GM10248 (cell line): ENCODE data around the gene SRBD1.

Experiments
- CTCF ChIA-PET: fragments of 300-600 bp; sonication (Branson Sonifier 250); formaldehyde crosslinking; extraction: SDS; loops from one replicate; lab custom pipeline; 2021; ENCODE audit warnings: antibody characterized with exemption; lab: Yijun Ruan, JAX
- POLR2A ChIA-PET: fragments of 350-650 bp; sonication (Branson Sonifier 250); formaldehyde crosslinking; extraction: SDS; loops from one replicate; lab custom pipeline; 2020; ENCODE audit warnings: antibody characterized with exemption; lab: Yijun Ruan, JAX
- DNase-seq: peaks from one replicate; pipeline ENCODE4 v3.0.0; 2012; ENCODE audit errors: extremely low spot score
- TF ChIP-seq, protein P1 (sequence below): IDR thresholded peaks from 2 replicates; pipeline ENCODE4 v1.5.1; 2012; ENCODE audit warnings: mild to moderate bottlenecking, low read depth; ENCODE audit errors: extremely low read depth, missing control alignments, control extremely low read depth

Gene SRBD1

DNA sequence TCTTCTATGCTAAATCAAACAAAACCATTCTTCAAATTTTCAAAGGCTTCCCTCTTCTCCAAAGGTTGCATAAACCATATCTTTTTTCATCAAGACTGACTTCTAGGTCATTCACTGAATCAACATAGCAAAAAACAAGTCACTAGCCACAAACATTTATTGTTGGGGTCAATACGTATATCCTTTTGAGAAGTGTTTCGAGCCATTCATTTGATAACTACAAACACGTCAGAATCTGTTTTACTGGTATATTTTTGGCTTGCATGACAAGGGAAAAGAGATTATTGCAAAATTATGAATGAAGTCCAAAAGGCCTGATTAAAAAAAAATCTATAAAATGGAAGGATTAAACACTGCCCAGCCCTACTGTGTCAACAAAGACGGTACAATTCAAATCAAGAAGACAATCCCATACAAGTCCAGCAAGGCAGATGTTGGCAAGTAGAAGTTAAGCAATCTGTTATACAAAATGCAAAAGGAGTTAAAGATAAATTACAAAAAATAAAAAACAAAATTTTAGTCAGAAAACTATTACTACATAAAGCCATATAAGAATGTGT, 222.4 kb downstream of the SRBD1 start:
- ChIA-PET CTCF (no interaction called here), POLR2A (no interaction called here)
- DNase-seq, result no peak
- TF ChIP-seq, protein P1, sequence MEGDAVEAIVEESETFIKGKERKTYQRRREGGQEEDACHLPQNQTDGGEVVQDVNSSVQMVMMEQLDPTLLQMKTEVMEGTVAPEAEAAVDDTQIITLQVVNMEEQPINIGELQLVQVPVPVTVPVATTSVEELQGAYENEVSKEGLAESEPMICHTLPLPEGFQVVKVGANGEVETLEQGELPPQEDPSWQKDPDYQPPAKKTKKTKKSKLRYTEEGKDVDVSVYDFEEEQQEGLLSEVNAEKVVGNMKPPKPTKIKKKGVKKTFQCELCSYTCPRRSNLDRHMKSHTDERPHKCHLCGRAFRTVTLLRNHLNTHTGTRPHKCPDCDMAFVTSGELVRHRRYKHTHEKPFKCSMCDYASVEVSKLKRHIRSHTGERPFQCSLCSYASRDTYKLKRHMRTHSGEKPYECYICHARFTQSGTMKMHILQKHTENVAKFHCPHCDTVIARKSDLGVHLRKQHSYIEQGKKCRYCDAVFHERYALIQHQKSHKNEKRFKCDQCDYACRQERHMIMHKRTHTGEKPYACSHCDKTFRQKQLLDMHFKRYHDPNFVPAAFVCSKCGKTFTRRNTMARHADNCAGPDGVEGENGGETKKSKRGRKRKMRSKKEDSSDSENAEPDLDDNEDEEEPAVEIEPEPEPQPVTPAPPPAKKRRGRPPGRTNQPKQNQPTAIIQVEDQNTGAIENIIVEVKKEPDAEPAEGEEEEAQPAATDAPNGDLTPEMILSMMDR, result no peak

DNA sequence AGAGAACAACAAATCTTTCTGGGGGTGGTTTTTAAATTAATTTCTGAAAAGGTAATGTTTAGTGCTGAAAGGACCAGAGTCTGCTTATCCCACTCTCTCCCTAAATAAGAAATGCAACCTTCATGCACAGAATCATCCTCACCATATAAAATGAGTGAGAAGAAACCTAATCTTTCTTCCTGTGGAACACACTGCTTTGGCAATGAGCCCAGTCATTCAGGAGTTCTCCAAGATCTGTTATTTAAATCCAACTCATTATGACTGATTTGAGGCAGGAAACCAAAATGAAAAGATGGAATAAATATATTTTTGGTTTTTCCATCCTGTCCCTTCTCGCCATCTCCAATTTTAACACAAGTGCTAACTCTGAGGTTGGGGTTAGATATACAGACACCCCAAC, 228.3 kb downstream of the SRBD1 start:
- TF ChIP-seq, protein P1, result no peak
- POLR2A ChIA-PET, result no interaction called here

DNA sequence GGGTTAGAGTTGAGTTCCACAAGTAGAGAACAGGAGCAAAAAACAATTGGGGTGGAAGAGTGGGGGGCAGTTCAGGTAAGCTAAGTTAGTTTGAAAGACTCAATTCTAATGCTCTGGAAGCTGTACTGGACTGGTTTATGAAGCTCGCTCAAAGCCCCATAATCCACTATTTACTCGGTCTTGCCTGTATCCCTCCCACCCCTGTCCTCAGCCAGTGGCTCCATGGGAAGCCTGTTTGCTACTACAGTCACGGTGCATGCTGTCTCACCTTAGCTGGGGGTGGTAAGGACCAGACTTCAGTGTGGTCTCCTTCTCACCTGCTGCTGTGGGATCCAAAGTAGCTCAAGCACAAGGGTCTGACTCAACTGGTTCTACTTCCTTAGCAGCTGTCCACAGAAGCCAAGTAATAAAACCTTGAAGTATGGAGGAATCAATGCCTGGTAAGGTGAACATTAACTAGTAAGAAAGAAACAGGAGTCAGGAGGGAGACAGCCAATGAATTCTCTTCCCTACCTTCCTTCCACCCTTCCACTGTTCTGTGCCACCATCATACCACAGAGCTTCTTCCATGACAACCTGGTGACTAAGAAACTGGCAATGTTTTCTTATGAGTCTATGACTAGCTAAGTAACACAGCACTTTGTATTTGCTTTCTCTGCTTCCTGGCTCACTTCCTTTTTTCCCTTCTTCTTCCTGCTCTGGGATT, 230.8 kb downstream of the SRBD1 start:
- POLR2A ChIA-PET, result no interaction called here
- TF ChIP-seq, protein P1, result no peak
- CTCF ChIA-PET, result no interaction called here
- no peak for DNase-seq

More for the DNA sequence above, 228.3 kb downstream of the SRBD1 start:
- no peak for DNase-seq
- CTCF ChIA-PET, result interaction anchor here (1.9 kb wide), 1 partner anchor 10 kb away, joined by 6 read pairs; no protein-coding TSS in a partner anchor

DNA sequence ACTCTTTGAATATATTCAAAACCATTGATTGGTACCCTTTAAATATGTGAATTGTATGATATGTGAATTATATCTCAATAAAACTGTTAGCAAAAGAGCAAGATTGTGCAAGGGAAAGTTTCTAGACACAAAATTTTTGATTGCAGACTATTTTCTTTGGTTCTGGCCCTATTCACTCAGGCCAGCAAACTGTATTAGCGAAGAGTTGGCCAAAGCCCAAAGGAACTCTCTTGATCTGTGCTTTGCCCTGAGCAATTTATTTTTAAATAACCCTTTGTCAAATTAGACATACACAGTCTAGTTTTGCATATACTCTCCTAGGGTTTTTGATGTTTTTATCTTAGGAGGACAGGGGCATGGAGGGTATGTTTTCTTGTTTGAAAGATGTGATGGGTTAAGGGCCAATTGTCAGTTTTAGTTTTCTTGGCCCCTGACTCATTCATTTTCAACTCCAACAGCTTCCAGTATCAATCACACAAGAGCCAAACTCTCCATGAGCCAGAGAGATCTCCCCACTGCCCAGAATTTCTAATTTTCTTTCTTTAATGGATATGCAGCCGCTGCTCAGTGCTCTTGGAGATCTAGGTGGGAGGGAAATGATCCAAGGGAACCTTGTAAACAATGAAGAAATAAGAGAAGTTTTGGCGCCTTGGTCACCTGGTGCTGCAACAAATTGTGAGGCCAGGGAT, 231.5 kb downstream of the SRBD1 start:
- ChIA-PET CTCF (no interaction called here), POLR2A (no interaction called here)
- TF ChIP-seq, protein P1, result no peak
- DNase-seq, result no peak

DNA sequence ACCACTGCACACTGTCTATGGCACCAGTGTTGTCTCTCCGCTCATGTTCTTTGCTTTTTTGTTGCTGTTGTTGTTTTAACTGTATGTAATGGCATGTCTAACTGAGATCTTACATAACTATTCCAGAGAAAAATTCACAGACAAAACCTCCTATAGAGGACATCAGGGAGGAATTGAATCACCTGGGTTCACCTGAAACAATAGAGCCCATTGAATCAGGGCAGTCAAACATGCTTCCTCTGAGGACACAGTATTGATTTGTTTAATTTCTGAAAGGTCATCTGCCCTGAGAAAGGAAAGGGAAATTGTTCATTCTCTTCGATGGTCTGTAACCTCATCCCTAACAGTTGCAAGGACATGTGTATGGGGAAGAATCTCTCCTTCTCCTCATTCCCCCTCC, 237.5 kb downstream of the SRBD1 start:
- CTCF ChIA-PET, result no interaction called here
- no peak for DNase-seq

DNA sequence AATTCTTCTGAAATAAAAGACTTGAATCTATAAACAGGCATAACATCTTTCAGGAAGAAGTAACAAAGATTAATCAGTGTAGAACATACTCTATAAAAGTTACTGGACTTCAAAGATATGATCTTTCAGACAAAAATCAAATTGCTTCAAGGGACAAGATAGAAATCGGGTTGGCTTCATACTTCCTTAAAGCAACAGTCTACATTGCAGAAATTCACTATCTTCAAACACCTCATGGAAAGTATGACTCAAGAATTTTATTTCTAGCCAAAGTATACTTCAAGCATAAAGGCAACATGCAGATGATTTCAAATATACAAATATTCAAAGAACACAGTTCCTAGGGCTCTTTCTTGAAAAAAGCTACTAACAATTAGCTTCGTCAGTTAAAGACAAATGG, 240.7 kb downstream of the SRBD1 start:
- no peak for DNase-seq
- POLR2A ChIA-PET, result no interaction called here
- CTCF ChIA-PET, result interaction anchor here (1.1 kb wide), 1 partner anchor 29 kb away, joined by 3 read pairs; no protein-coding TSS in a partner anchor
- TF ChIP-seq, protein P1, result no peak

More for the DNA sequence above, 237.5 kb downstream of the SRBD1 start:
- TF ChIP-seq, protein P1, result no peak
- POLR2A ChIA-PET, result no interaction called here
